Measurements from ENCODE around the gene CDC42BPA. TPM values are rescaled to one million over a fixed set of nuclear protein-coding genes. Genes with fewer than 3 reads are reported as not detected.

CDC42BPA gene
- total and polyA plus RNA-seq, 2 experiments from 2014 or later: 25.1 to 25.2 TPM

GRCh38 chr1:226954777-226955176 is 363.5 kb downstream of the CDC42BPA start:
- H3K9me3 ChIP-seq (ENCODE audit: low read depth): no peaks in the 10 kb centered on the region
- no peaks in the 10 kb centered on the region for H3K27me3 ChIP-seq
- H3K27ac ChIP-seq: no peak overlapping the region
- no peaks in the 10 kb centered on the region for H3K4me1 ChIP-seq (ENCODE audit: low read depth)
- H3K36me3 ChIP-seq: no peaks in the 10 kb centered on the region
- TF ChIP-seq CTCF (IDR thresholded peaks at IDR 0.05; ENCODE audit: low read depth, low read length): no peak
- no peak overlapping the region for H3K4me3 ChIP-seq
- no peak for DNase-seq (ENCODE audit: low read depth in 1 of 2, low spot score in 1 of 2)

- no peaks in the 10 kb centered on the region for H3K9me3 ChIP-seq (ENCODE audit: low read depth)
- H3K27me3 ChIP-seq: no peaks in the 10 kb centered on the region
- no peak for TF ChIP-seq CTCF (IDR thresholded peaks at IDR 0.05; ENCODE audit: low read depth, low read length)
- no peaks in the 10 kb centered on the region for H3K4me1 ChIP-seq (ENCODE audit: low read depth)
- no peak overlapping the region for H3K4me3 ChIP-seq
- no peak overlapping the region for H3K27ac ChIP-seq
- no peak for DNase-seq (ENCODE audit: low read depth in 1 of 2, low spot score in 1 of 2)
- no peaks in the 10 kb centered on the region for H3K36me3 ChIP-seq
Measured at GRCh38 chr1:226954337-226954736, 364.0 kb downstream of the CDC42BPA start.

DNA sequence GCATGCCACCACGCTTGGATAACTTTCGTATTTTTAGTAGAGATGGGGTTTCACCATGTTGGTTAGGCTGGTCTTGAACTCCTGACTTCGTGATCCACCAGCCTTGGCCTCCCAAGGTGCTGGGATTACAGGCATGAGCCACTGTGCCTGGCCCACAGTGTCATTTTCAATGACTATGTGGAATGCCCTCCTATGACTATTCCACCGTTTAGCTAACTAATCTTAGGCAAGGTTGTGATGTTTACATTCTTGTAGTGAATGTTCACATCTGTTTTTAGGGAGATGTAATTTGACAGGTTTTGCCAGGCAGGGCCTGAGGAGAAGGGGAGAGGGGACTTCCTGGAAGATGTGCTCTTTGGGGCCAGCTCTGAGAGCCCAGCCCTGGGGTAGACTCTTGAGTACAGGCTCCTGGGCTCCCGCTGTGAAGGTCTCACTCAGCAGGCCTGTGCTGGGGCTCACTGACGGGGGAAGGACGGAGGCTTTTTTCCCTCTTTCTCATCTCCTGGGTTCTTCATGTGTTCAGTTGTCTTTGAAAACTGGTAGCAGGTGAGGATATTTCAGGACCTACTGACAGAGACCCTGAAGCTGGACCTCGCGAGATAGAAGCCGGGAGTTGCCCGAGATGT is 365.0 kb downstream of the CDC42BPA start:
- TF ChIP-seq CTCF (IDR thresholded peaks at IDR 0.05; ENCODE audit: low read depth, low read length): no peak
- H3K4me1 ChIP-seq (ENCODE audit: low read depth): no peaks in the 10 kb centered on the region
- DNase-seq (ENCODE audit: low read depth in 1 of 2, low spot score in 1 of 2): no peak
- no peak overlapping the region for H3K4me3 ChIP-seq
- H3K9me3 ChIP-seq (ENCODE audit: low read depth): no peaks in the 10 kb centered on the region
- no peaks in the 10 kb centered on the region for H3K27me3 ChIP-seq
- H3K36me3 ChIP-seq: no peaks in the 10 kb centered on the region
- no peak overlapping the region for H3K27ac ChIP-seq

DNA sequence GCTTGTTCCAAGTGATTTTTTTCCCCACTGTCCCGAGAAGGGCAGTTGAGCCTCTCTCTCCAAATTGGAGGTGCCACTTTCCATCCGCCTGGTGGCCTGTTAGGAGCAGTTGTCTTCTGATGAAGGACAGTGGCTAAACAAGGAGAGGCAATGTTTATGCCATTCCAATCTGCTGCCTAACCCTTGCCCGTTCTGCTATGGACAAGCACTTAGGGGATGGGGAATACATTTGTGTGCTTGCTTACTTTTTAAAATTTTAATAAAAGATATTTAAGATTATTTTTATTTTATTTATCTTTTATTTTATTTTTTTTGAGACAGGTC is 366.2 kb downstream of the CDC42BPA start:
- Histone ChIP-seq H3K9me3 (ENCODE audit: low read depth) (no peaks in the 10 kb centered on the region), H3K4me3 (no peak overlapping the region), H3K27ac (no peak overlapping the region), H3K36me3 (no peaks in the 10 kb centered on the region), H3K27me3 (no peaks in the 10 kb centered on the region), H3K4me1 (ENCODE audit: low read depth) (no peaks in the 10 kb centered on the region)
- no peak for DNase-seq (ENCODE audit: low read depth in 1 of 2, low spot score in 1 of 2)
- TF ChIP-seq CTCF (IDR thresholded peaks at IDR 0.05; ENCODE audit: low read depth, low read length): no peak

DNA sequence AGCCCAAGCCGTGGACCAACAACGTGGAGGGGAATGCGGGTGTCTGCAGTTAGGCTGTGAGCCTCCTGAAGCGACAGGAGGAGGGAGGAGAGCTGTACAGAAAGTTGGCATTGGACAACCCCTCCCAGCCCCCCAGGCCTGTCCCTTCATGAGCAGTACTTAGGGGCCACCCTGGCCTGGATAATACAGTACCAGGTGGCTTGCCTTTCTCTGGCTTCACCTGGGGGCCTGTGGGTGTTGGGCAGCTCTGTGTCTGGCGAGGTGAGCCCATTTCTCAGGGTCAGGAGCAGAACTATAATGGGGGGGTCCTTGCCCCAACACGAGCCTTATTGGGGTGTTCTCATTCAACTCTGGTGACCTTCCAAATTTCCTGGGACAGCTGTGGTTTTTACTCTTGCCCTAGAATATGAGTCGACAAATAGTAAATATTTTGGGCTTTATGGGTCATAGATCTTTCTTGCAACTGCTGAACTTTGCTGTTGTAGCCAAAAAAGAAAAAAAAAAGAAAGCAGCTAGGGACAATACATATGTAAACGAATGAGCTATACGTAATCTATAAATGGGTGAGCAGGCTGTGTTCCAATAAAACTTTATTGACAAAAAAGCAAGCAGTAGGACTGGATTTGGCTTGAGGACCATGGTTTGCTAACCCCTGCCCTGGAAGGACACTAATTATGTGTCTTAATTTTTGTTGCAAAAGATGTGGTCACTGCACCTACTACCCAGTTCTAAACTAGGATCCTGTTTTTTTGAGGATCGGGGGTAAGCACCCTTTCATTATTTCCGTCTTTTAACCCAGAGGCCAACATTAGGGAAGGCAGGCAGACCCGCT is 366.8 kb downstream of the CDC42BPA start:
- no peak overlapping the region for H3K27ac ChIP-seq
- TF ChIP-seq CTCF (IDR thresholded peaks at IDR 0.05; ENCODE audit: low read depth, low read length): no peak
- DNase-seq (ENCODE audit: low read depth in 1 of 2, low spot score in 1 of 2): no peak
- no peaks in the 10 kb centered on the region for H3K9me3 ChIP-seq (ENCODE audit: low read depth)
- H3K4me3 ChIP-seq: no peak overlapping the region
- no peaks in the 10 kb centered on the region for H3K36me3 ChIP-seq
- H3K4me1 ChIP-seq (ENCODE audit: low read depth): no peaks in the 10 kb centered on the region
- no peaks in the 10 kb centered on the region for H3K27me3 ChIP-seq

Data from cardiac muscle cell (in vitro differentiated cells and primary cell).